MG63 (cell line): ENCODE data around the gene HRAS. TPM values are rescaled to one million over a fixed set of nuclear protein-coding genes. Genes with fewer than 3 reads are reported as not detected.
A peak's percentile ranks its signal among the peaks of the same experiment; 100 is the strongest.

ENCODE experiments used
- DNase-seq: peaks from one replicate; pipeline ENCODE4 v3.0.0-alpha.2; 2020
- H3K27me3 ChIP-seq: fragments of 250-450 bp; sonication (Bioruptor Pico); 2 replicates; pipeline ENCODE4 v1.5.1; 2020; ENCODE audit warnings: mild to moderate bottlenecking, moderate library complexity
- H3K36me3 ChIP-seq: fragments of 250-450 bp; sonication (Bioruptor Pico); 2 replicates; pipeline ENCODE4 v1.5.1; 2020; ENCODE audit warnings: mild to moderate bottlenecking, moderate library complexity
- H3K4me3 ChIP-seq: fragments of 250-450 bp; sonication (Bioruptor Pico); 2 replicates; pipeline ENCODE4 v1.5.1; 2020; ENCODE audit warnings: mild to moderate bottlenecking, moderate library complexity
- H3K9me3 ChIP-seq: fragments of 250-450 bp; sonication (Bioruptor Pico); 2 replicates; pipeline ENCODE4 v1.5.1; 2020; ENCODE audit warnings: mild to moderate bottlenecking, moderate library complexity
- total RNA-seq: library from RNA; depleted of rRNA; stranded (reverse); fragments of >200 nt; shearing (Covaris generic); gene quantifications from 2 replicates; pipeline ENCODE4 v1.2.3, GENCODE V29; 2014; ENCODE audit warnings: low replicate concordance

Gene HRAS
- total RNA-seq, 1 experiment from 2014 or later = 207 TPM

- Histone ChIP-seq H3K4me3 (no peak overlapping the region), H3K36me3 (no peaks in the 10 kb centered on the region)
Measured at GRCh38 chr11:545171-545570, 9.8 kb upstream of the HRAS start.

DNA sequence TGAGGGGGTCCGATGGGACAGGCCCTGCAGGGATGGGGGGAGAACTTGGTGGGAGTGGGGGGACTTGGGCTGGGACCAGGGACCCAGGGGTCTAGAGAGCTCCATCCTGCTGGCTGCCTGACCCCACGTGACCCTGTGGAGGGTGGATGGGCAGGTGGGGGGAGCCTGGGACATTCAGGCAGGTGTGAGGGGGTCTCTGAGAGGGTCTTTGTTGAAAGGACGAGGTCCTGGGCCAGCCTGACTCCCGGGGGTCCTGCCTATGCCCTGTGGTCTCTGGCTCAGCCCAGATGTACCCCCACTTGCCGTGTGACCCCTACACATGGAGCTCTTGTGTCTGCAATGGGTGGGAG is 9.4 kb upstream of the HRAS start:
- no peaks in the 10 kb centered on the region for H3K36me3 ChIP-seq
- no peaks in the 10 kb centered on the region for H3K9me3 ChIP-seq
- H3K4me3 ChIP-seq = no peak overlapping the region
- H3K27me3 ChIP-seq = no peaks in the 10 kb centered on the region
- no peak for DNase-seq

More at GRCh38 chr11:545171-545570, 9.8 kb upstream of the HRAS start:
- no peaks in the 10 kb centered on the region for H3K27me3 ChIP-seq
- no peaks in the 10 kb centered on the region for H3K9me3 ChIP-seq
- DNase-seq = no peak

DNA sequence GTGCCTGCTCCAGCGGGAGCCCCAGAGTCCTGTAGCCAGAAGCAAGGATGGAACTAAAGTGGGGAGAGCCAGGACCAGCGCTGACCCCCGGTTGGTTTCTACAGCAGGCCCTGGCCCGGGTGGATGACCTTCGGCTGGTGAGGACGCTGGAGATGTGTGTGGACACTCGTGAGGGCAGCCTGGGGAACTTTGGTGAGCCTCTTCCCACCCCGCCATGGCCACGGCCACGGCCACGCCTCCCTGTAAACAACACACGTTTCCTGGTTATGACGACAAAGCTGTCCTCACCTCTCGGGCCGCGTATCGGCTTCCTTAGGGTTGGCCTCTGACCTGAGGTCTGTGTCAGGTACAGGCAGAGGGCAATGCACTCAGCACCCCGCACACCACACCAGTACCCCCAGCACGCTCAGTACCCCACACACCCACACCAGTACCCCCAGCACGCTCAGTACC is 6.1 kb upstream of the HRAS start:
- no peaks in the 10 kb centered on the region for H3K27me3 ChIP-seq
- H3K9me3 ChIP-seq = no peaks in the 10 kb centered on the region
- no peak for DNase-seq
- no peaks in the 10 kb centered on the region for H3K36me3 ChIP-seq
- H3K4me3 ChIP-seq = no peak overlapping the region

DNA sequence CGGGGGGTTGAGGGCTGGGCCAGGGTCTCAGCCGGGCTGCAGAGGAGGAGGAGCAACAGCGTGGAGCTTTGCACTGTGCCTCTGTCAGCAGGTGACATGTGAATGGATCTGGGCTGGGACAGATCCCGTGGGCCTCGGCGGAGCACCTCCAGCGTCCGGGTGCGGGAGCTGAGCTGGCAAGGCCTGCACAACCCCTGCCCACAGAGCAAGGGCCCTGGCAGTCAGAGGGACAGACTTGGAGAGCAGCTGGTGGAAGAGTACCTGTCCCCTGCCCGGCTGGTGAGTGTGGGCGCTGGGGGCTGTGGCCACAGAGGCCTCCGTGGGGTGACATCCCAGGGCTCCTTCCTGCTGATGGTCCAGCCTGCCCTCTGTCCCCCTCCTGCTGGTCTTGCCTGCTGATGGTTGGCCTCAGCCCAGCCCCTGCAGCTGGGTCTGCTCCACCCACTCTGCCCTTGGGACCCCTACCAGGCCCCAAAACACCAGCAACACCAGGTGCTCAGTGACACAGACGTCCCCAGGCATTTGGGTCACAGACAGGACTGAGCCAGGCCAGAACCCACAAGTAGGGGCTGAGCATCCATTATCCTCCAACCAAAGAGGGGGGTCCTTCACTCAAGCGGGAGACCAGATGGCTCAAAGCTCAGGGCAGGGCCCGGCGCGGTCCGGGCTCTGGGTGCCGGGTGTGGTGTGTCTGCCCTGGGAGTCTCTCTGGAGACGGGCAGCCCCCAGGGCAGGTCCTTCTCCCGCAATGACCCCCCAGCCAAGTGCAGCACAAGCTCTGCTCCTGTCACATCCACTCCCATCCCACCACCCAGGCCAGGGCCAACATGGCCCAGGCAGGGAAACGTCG is 5.4 kb upstream of the HRAS start:
- Histone ChIP-seq H3K4me3 (no peak overlapping the region), H3K9me3 (no peaks in the 10 kb centered on the region), H3K36me3 (no peaks in the 10 kb centered on the region), H3K27me3 (no peaks in the 10 kb centered on the region)
- DNase-seq = no peak

- no peaks in the 10 kb centered on the region for H3K27me3 ChIP-seq
- no peak overlapping the region for H3K4me3 ChIP-seq
- no peaks in the 10 kb centered on the region for H3K9me3 ChIP-seq
- no peak for DNase-seq
- no peaks in the 10 kb centered on the region for H3K36me3 ChIP-seq
Measured at GRCh38 chr11:539971-540481, 4.7 kb upstream of the HRAS start.

DNA sequence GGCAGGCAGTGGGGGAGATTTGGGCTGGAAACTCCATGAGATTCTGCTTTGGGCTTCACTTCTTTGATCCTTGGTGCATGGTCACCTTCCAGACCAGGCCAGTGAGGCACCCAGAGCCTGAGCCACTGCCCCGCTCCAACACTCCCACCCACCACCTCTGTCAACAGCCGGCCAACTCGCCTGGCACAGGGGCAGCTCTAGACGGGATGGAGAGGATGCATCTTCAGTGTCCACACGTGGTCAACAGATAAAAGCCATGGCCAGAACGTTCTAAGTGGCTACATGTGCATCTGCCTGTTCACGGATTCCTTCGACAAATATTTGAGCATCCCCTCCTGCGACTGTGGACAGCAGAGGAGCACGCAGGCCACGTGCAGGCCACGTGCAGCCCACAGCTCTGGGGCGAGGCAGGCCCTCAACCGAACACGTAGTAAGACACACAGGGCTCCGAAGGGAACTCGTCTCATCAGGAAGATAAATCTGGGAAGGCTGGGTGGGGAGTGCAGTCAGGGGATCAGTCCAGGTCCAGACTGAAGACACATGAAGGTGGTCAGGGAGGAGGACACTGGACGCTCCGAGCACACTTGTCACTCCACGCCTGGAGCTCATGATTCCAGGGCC is 3.2 kb upstream of the HRAS start:
- no peaks in the 10 kb centered on the region for H3K9me3 ChIP-seq
- no peak overlapping the region for H3K4me3 ChIP-seq
- H3K27me3 ChIP-seq = no peaks in the 10 kb centered on the region
- peaks cover 11% of the 10 kb centered on the region for H3K36me3 ChIP-seq
- no peak for DNase-seq

DNA sequence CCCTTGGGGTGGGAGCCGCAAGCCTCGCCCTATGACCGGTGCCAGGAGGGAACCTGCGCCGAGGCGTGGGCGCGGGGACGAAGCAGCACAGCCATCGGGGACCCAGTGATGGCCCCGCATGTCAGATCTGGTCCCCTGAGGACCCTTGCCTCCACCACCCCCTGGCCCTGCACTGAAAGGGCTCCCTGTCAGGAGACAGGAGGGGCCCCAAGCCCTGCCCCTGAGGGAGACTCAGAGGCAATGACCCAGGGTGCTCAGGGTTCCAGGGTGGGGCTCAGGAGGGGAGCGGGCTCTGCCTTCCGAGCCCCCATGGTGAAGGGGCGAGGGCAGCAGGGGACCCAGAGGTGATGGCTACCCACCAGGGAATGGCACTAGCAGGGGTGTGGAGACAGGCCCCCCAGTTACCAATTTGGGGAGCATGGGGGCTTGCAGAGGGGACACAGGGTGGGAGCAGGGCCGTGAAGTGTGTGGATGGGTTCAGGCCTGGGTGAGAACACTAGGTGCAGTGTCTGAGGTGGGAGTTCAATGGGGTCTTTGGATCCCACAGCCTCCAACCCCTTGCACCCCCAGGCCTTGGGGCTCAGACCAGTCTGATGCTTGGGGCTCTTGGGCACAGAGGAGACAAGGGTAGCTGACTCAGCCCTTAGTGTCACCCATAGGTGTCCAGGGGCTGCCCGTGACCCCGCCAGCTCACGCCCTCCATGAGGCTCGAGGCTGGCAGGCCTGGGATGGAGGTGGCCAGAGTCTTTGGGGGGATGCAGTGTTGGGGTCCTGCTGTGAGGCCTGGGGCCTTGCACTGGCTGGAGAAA is 2.5 kb upstream of the HRAS start:
- H3K36me3 ChIP-seq = peaks cover 18% of the 10 kb centered on the region
- no peaks in the 10 kb centered on the region for H3K27me3 ChIP-seq
- DNase-seq = no peak
- no peaks in the 10 kb centered on the region for H3K9me3 ChIP-seq
- no peak overlapping the region for H3K4me3 ChIP-seq

- Histone ChIP-seq H3K36me3 (peaks cover 26% of the 10 kb centered on the region), H3K27me3 (no peaks in the 10 kb centered on the region), H3K9me3 (no peaks in the 10 kb centered on the region), H3K4me3 (peak within 1 kb of the TSS; percentile 75)
- no peak for DNase-seq
Measured at GRCh38 chr11:536841-537621, 1.7 kb upstream of the HRAS start, which contains the start of gene LRRC56. LRRC56 (plus strand) TSS chr11:537527; CDS start chr11:540685, 3,158 bp downstream.

DNA sequence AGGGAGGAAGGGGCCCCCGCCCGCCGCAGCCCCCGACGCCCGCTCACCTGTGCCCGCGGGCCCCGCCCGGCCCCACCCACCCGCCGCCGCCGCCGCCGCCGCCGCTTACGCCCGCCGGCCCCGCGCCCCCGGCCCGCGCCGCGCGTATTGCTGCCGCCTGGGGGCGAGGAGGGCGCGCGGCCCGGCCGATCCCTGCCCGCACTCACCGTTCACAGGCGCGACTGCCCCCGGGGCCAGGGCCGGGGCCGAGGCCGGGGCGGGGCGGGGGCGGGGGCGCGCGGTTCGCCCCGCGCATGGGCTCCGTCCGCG is 212 bp downstream of the HRAS start:
- no peaks in the 10 kb centered on the region for H3K9me3 ChIP-seq
- no peak for DNase-seq
- H3K36me3 ChIP-seq = peaks cover 34% of the 10 kb centered on the region
- H3K27me3 ChIP-seq = no peaks in the 10 kb centered on the region
- H3K4me3 ChIP-seq = peak overlapping the region; percentile 84; the same call in 1 of the 2 replicates

DNA sequence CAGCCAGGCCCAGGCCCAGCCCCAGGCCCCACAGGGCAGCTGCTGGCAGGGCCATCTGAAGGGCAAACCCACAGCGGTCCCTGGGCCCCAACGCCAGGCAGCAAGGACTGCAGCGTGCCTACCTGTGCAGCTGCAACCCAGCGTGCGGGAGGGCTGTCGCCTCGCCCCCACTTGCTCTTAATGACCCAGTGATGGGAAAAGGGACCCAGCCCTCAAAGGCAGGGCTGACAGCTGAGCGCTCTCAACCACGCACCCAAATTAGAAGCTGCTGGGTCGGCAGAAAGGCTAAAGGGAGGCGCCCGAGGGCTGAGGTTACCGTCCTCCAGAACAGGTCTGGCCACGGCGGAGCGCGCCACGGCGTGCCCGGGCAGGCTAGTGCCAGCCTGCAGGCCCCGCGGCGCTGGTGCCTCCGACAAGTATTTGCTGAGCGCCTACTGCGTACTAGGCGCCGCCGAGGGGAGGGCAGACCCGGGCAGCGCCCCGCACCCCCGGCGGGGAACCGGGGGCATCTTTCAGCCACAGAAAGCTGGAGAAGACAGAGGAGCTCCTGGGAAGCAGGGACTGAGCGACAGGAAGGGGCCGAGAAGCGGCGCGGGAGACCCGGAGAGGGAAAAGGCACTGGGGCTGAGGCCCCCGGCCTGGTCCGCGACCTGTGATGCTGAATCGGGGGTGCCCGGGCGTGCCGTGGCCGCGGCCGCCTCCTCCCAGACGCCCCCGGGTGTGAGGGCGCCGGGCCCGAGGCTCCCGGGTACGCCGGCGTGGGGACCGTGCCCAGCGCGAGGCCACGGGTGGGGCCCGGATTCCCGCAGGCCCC is 773 bp downstream of the HRAS start:
- peak; percentile 43 for DNase-seq
- Histone ChIP-seq H3K27me3 (no peaks in the 10 kb centered on the region), H3K4me3 (peak overlapping the region; percentile 84), H3K9me3 (no peaks in the 10 kb centered on the region), H3K36me3 (peaks cover 34% of the 10 kb centered on the region)

- DNase-seq = no peak
- Histone ChIP-seq H3K27me3 (no peaks in the 10 kb centered on the region), H3K9me3 (no peaks in the 10 kb centered on the region)
Measured at GRCh38 chr11:533586-534395, 1.6 kb downstream of the HRAS start.

DNA sequence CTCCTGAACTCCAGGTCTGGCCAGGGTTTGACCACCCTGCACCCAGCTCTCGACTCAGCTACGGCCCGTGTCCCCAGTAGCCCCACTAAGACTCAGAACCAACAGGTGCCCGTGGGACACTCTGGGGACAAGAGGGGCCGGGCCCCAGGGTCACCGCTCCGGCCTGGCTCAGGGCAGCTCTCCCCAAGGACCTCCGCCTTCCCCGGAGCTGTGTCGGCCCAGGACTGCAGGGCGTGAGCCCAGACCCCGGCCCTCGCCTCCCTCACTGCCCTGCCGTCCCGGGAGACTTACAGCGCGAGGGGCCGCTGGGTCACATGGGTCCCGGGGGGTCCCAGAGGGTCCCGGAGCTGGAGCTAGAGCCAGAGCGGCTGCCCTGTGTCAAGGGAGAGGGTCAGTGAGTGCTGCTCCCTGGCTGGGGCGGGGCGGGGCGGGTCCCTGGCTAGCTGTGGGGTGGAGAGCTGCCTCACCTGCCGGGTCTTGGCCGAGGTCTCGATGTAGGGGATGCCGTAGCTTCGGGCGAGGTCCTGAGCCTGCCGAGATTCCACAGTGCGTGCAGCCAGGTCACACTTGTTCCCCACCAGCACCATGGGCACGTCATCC is 2.3 kb downstream of the HRAS start:
- no peak overlapping the region for H3K4me3 ChIP-seq
- no peak for DNase-seq

More at GRCh38 chr11:533586-534395, 1.6 kb downstream of the HRAS start:
- peak overlapping the region; percentile 84 for H3K4me3 ChIP-seq
- H3K36me3 ChIP-seq = peaks cover 34% of the 10 kb centered on the region

DNA sequence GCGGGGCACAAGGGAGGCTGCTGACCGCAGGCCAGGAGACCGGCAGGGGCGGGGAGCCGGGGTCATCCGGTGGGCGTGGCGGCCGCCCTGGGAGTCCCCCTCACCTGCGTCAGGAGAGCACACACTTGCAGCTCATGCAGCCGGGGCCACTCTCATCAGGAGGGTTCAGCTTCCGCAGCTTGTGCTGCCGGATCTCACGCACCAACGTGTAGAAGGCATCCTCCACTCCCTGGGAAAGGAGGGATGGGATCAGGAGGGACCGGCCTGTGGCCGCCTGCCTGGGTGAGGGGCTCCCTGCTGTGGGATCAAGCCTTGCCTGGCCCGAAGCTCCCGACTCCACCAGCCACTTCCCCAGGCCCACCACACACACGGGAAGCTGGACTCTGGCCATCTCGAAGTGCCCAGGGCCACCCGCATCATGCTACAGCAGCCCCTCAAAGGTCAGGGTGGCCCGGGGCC is 2.8 kb downstream of the HRAS start:
- no peaks in the 10 kb centered on the region for H3K27me3 ChIP-seq
- no peaks in the 10 kb centered on the region for H3K9me3 ChIP-seq
- no peak for DNase-seq

More for the DNA sequence above, 2.3 kb downstream of the HRAS start:
- H3K9me3 ChIP-seq = no peaks in the 10 kb centered on the region
- H3K27me3 ChIP-seq = no peaks in the 10 kb centered on the region
- H3K36me3 ChIP-seq = peaks cover 34% of the 10 kb centered on the region

DNA sequence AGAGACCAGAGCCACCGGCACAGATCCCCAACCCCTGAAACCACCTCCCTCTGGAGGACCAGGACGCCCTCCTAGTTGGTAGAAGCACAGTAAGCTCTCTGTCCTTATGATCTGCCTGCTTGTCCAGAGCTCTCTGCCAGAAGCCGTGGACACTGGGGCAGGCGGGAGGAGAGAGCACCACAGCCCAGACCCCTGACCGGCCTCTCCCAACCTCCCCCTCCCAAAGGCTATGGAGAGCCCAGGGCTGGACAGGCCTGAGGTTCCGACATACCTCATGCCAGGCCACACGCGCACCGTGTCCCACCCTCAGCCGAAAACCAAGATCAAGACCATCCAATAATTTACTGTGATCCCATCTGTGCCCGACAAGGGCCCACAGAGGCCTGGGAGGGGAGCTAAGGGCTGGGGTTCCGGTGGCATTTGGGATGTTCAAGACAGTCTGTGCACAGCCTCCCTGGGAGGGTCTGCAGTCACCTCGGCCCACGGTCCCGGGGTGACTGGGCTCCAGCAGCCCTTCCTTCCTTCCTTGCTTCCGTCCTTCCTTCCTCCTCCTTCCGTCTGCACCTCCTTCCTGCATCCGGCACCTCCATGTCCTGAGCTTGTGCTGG is 3.4 kb downstream of the HRAS start:
- H3K9me3 ChIP-seq = no peaks in the 10 kb centered on the region
- peaks cover 34% of the 10 kb centered on the region for H3K36me3 ChIP-seq
- DNase-seq = no peak
- H3K4me3 ChIP-seq = no peak overlapping the region
- no peaks in the 10 kb centered on the region for H3K27me3 ChIP-seq

More for the DNA sequence above, 2.8 kb downstream of the HRAS start:
- Histone ChIP-seq H3K36me3 (peaks cover 34% of the 10 kb centered on the region), H3K4me3 (no peak overlapping the region)
